Measurements from ENCODE around the gene ALDH3B1. TPM values are rescaled to one million over a fixed set of nuclear protein-coding genes. Genes with fewer than 3 reads are reported as not detected.

The ALDH3B1 gene
- total RNA-seq, 1 donor from 2014 or later = not detected

DNA sequence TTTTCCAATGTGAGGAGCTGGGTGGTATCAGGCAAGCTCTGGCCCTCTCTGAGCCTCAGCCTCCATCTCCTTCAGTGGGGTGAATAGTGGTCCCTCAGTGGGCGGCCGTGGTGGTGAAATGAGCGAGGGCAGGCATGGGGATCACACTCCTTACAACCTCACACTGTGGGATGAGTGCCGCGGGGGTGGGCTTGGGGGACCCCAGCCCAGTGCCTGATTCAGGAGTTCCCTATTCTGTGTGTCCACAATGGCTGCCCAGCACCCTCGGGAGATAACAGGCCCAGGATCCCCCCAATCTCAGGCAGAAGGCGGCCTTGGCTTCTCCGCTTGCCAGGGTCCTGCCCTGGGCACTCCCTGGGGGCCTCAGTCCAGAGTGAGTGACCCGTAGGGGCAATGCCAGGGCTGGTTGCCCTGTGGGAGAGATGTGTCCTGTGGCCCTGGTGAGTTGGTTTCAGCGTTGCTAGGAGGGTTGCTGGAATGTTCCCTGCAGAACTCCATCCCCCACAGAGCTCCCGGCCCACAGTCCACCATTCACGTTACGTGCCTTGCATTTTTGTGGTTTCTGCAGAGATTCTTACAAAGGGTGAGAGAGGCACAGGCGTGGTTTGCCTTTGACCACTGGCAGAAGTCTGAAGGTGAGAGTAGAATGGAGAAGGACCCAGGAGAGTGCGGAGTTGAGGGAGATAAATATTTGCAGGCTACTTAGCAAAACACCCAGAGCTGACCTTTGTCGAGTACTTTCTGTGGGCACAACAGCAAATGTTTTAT, 2.9 kb downstream of the ALDH3B1 start:
- Mint-ChIP-seq H3K36me3 (ENCODE audit: low read depth) (no peaks in the 10 kb centered on the region), H3K4me3 (no peak overlapping the region), H3K9me3 (no peaks in the 10 kb centered on the region), H3K27ac (no peak overlapping the region), H3K27me3 (ENCODE audit: insufficient read depth) (no peaks in the 10 kb centered on the region), H3K4me1 (ENCODE audit: low read depth) (peaks cover 10% of the 10 kb centered on the region)
- no peak for DNase-seq (ENCODE audit: low spot score)
- intact Hi-C loops (cut with micrococcal nuclease) = no loop called here

DNA sequence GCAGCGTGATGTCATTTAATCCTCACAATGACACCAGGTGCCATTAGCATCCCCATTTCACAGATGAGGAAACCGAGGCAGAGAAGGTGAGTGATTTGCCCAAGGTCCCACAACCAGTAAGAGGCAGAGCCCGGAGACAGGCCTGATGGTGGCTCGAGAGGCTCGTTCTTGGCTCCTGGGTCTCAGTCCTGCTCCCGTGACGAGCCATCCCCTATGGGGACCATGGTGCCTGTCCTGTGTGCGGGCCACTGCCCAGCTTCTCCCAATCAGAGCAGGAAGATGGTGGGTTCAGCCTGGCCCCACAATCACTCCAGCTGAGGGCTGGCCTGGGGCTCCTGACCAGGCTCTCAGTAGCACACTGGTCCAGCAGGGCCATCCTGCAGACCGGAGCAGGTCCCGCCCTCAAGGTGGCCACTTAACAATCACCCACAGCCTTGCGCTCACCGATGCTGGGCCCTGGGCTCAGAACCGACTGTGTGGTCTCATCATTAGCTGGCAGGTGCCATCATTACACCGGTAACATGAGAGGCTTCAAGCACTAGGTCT, 3.6 kb downstream of the ALDH3B1 start:
- Mint-ChIP-seq H3K9me3 (no peaks in the 10 kb centered on the region), H3K4me1 (ENCODE audit: low read depth) (peaks cover 10% of the 10 kb centered on the region), H3K27ac (no peak overlapping the region), H3K27me3 (ENCODE audit: insufficient read depth) (no peaks in the 10 kb centered on the region), H3K36me3 (ENCODE audit: low read depth) (no peaks in the 10 kb centered on the region), H3K4me3 (no peak overlapping the region)
- DNase-seq (ENCODE audit: low spot score) = no peak
- intact Hi-C loops (cut with micrococcal nuclease) = no loop called here

DNA sequence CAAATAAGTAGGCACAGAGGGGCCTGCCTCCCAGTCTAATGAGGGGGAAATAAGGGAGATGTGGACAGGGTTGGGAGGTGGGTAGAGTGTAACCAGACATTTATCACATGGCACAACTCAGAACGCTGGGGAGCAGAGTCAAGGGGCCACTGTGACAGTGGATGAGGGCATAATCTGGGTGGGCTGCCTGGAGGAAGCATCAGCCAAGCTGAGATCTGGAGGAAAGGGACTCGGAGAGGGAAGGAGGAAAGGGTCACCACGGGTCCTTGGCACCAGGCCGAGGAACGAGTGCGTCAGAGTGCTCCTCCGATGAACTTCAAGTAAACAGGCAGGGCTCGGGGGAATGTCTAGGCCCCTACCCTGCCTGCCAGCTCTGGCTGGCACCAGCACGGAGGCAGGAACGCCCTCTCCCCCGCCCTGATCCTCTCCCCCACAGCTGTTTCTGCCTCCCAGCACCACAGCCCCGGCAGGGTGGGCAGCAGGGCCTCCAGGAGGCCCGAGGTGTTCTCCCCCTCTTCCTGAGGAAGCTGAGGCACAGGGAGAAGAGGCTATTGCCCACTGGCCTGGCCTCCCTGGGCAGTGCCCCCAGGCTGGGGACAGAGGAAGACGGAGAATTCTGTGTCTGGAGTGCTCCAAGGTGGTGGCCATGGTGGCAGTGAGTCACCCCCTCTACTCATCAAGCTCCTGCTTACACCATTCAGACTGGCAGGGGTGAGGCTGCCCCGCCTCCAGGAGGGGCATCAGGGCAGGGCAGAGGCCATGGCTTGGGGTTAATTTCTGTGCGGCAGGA, 4.2 kb downstream of the ALDH3B1 start:
- intact Hi-C loops (cut with micrococcal nuclease) = no loop called here
- H3K27me3 Mint-ChIP-seq (ENCODE audit: insufficient read depth) = no peaks in the 10 kb centered on the region
- DNase-seq (ENCODE audit: low spot score) = no peak
- H3K4me1 Mint-ChIP-seq (ENCODE audit: low read depth) = peaks cover 3% of the 10 kb centered on the region
- no peak overlapping the region for H3K4me3 Mint-ChIP-seq
- H3K9me3 Mint-ChIP-seq = no peaks in the 10 kb centered on the region
- no peaks in the 10 kb centered on the region for H3K36me3 Mint-ChIP-seq (ENCODE audit: low read depth)
- no peak overlapping the region for H3K27ac Mint-ChIP-seq

DNA sequence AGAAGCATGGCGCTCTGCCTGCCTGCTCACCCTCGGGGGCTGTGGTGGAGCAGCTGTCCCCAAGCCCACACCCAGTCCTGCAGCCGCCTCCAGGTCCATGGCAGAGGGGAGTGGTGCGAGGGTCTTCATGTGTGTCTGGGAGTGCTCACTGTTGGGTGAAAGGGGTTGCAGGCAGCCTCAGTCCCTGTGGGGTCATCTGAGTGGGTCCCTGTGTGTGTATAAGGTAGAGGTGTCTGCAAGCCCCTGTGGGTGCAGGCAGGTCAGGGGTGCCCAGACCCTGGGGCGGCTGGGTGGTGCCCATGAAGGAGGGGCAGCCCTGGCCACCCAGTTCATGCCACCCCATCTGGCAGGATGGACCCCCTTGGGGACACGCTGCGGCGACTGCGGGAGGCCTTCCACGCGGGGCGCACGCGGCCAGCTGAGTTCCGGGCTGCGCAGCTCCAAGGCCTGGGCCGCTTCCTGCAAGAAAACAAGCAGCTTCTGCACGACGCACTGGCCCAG, 4.9 kb downstream of the ALDH3B1 start:
- H3K27ac Mint-ChIP-seq = no peak overlapping the region
- no peaks in the 10 kb centered on the region for H3K36me3 Mint-ChIP-seq (ENCODE audit: low read depth)
- H3K4me3 Mint-ChIP-seq = no peak overlapping the region
- no peaks in the 10 kb centered on the region for H3K4me1 Mint-ChIP-seq (ENCODE audit: low read depth)
- no peaks in the 10 kb centered on the region for H3K9me3 Mint-ChIP-seq
- intact Hi-C loops (cut with micrococcal nuclease) = no loop called here
- DNase-seq (ENCODE audit: low spot score) = no peak
- H3K27me3 Mint-ChIP-seq (ENCODE audit: insufficient read depth) = no peaks in the 10 kb centered on the region

DNA sequence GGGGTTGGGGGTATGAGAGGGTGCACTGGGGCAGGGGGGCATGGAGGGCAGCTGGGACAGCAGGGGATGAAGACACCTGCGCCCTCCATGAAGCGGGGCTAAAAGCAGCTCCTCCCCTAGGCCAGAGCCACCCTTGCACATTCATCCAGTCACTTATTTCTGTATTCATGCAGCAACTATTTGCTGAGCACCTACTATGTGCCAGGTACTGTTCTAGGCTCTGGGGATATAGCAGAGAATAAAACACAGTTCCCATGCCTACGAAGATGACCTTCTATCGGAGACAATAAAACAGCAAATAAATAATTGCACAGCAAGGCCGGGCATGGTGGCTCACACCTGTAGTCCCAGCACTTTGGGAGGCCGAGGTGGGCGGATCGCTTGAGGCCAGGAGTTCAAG, 5.3 kb downstream of the ALDH3B1 start:
- H3K36me3 Mint-ChIP-seq (ENCODE audit: low read depth) = no peaks in the 10 kb centered on the region
- intact Hi-C loops (cut with micrococcal nuclease) = no loop called here
- H3K4me3 Mint-ChIP-seq = no peak overlapping the region
- no peaks in the 10 kb centered on the region for H3K27me3 Mint-ChIP-seq (ENCODE audit: insufficient read depth)
- H3K27ac Mint-ChIP-seq = no peak overlapping the region
- DNase-seq (ENCODE audit: low spot score) = no peak
- no peaks in the 10 kb centered on the region for H3K9me3 Mint-ChIP-seq
- H3K4me1 Mint-ChIP-seq (ENCODE audit: low read depth) = no peaks in the 10 kb centered on the region

DNA sequence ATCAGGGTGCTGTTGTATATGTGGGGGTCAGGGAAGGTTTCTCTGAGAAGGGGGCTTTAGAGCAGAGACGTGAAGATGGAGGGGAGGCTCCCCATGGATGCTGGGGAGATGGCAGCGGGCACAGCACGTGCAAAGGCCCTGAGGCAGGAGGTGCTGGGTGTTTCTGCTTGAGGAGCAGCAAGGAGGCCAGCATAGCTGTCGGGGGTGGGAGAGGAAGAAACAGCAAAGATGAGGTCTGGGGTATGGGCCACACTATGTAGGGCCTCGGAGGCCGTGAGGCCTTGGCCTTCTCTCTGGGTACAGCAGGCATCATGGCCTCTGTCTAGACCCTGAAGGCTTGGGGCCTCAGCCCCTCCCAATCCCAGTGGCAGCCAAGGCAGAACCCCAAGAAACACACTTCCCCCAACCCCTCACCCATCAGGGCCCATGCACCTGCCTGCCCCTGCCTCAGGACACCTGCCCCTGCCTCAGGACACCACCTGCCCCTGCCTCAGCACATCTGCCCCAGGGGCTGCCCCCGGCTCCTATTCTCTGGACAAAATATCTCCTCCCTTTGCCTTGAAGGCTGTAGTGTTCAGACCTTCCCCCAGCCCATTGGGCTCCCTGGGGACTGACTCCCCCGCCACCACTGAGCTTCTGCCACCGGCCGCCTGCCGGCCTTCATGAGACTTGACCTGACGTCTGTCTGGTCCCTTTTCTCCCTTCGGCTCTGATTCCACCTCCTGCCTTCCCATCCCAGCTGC, 6.2 kb downstream of the ALDH3B1 start:
- H3K27ac Mint-ChIP-seq = no peak overlapping the region
- H3K4me3 Mint-ChIP-seq = no peak overlapping the region
- H3K4me1 Mint-ChIP-seq (ENCODE audit: low read depth) = no peaks in the 10 kb centered on the region
- no peaks in the 10 kb centered on the region for H3K36me3 Mint-ChIP-seq (ENCODE audit: low read depth)
- intact Hi-C loops (cut with micrococcal nuclease) = no loop called here
- DNase-seq (ENCODE audit: low spot score) = no peak
- no peaks in the 10 kb centered on the region for H3K9me3 Mint-ChIP-seq
- H3K27me3 Mint-ChIP-seq (ENCODE audit: insufficient read depth) = no peaks in the 10 kb centered on the region

DNA sequence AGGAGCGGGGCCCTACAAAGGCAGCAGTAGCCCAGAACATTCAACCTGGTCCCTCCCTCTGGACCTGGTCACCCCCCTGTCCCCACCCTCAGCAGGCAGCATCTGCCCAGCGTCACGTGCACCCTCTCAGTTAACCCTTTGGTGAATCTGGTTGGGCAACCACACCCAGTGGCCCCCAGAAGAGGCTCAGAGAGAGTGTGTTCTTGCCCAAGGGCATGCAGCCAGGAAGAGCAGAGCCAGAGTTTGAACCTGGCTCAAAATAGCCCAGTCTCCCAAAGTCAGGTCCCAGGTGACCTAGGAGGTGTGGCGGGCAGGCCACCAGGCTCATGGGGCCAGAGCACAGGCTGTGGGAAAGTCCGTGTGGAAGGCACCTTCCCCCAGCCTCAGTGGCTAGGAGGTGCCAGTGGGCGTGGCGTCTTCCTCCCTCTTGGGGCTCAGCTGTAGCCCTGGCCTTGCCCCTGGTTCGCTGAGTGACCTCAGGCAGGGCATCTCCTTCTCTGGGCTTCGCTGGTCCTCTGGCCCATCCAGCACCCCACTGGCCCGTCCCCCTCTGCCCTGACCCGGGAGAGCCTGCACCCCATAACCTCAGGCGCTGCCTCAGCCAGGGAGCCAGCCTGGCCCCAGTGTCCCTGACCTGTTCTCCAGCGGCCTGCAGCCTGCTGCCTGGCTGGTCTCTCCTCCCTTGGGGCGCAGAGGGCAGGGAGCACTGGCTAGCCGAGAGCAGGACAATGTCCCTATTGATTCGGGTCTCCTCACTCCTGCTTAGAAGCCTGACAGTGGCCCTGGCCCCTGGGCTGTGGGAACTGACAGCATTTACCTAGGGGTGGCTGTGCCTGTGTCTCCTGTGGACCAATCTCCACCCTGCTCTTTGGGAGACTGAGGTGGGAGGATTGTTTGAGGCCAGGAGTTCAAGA, 7.0 kb downstream of the ALDH3B1 start:
- Mint-ChIP-seq H3K4me3 (no peak overlapping the region), H3K4me1 (ENCODE audit: low read depth) (no peaks in the 10 kb centered on the region), H3K27me3 (ENCODE audit: insufficient read depth) (no peaks in the 10 kb centered on the region), H3K27ac (no peak overlapping the region), H3K9me3 (no peaks in the 10 kb centered on the region), H3K36me3 (ENCODE audit: low read depth) (no peaks in the 10 kb centered on the region)
- no peak for DNase-seq (ENCODE audit: low spot score)
- intact Hi-C loops (cut with micrococcal nuclease) = no loop called here

DNA sequence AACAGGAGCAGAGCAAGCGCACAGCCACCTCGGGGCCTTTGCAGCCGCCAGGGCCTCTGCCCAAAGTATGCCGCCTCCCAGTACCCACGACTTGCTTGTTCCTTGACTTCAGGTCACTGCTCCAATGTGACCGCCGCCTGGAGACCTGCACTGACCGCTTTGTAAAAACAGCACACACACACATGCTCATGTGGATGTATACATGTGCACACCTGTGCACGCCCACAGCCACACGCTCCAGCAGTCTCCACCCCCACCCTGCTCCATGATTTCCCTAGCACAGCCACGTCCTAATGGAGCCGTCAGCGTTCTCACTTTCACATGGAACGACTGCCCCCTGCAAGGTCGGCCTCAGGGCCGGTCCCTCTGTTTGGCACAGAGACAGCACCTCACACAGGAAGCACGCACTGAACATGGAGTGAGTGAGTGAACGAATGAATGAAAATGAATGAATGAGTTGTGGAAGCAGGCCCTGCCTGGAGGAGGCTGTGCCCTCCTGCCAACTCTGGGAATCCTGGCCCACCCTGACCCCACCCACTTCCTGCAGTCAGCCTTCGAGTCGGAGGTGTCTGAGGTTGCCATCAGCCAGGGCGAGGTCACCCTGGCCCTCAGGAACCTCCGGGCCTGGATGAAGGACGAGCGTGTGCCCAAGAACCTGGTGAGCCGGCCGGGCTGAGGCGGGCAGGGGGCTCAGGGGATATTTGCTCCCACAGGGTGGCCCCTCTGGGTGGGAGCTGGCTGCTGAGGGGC, 8.0 kb downstream of the ALDH3B1 start:
- H3K27ac Mint-ChIP-seq = no peak overlapping the region
- no peaks in the 10 kb centered on the region for H3K36me3 Mint-ChIP-seq (ENCODE audit: low read depth)
- H3K4me1 Mint-ChIP-seq (ENCODE audit: low read depth) = no peaks in the 10 kb centered on the region
- no peak for DNase-seq (ENCODE audit: low spot score)
- intact Hi-C loops (cut with micrococcal nuclease) = no loop called here
- no peaks in the 10 kb centered on the region for H3K27me3 Mint-ChIP-seq (ENCODE audit: insufficient read depth)
- no peak overlapping the region for H3K4me3 Mint-ChIP-seq
- no peaks in the 10 kb centered on the region for H3K9me3 Mint-ChIP-seq

DNA sequence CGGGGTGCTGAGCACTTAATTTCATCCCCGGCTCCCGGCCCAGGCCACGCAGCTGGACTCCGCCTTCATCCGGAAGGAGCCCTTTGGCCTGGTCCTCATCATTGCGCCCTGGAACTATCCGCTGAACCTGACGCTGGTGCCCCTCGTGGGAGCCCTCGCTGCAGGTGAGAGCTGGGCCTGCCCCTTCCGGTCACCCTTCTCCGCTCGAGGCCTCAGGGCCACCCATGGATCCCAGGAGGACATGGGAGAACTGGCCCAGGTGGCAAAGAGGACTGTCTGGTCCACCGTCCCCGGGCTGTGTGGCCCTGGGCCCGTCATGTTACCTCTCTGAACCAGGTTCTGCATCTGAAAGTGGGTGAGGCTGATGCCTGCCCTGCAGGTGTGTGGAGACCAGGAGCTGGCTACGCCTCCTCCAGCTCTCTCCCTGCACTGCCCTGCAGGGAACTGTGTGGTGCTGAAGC, 8.6 kb downstream of the ALDH3B1 start:
- Mint-ChIP-seq H3K4me1 (ENCODE audit: low read depth) (no peaks in the 10 kb centered on the region), H3K27ac (no peak overlapping the region), H3K36me3 (ENCODE audit: low read depth) (no peaks in the 10 kb centered on the region), H3K9me3 (no peaks in the 10 kb centered on the region), H3K4me3 (no peak overlapping the region), H3K27me3 (ENCODE audit: insufficient read depth) (no peaks in the 10 kb centered on the region)
- intact Hi-C loops (cut with micrococcal nuclease) = no loop called here
- no peak for DNase-seq (ENCODE audit: low spot score)

DNA sequence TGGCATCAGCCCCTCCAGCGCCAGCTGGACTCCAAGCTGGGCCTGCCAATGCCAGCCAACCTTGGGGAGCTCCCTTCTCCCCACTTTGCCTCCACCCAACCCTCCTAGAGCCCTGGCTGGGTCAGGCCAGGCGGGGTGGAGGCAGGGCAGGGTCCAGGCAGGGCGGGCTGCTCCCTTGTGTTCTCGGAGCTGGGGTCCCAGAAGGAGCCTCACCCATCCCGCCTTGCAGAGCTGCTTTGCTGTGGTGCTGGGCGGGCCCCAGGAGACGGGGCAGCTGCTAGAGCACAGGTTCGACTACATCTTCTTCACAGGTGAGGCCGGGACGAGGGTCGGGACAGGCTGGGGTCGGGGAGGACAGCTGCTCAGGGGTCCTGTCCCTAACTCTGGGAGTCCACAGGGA, 9.4 kb downstream of the ALDH3B1 start:
- H3K4me3 Mint-ChIP-seq = no peak overlapping the region
- H3K27ac Mint-ChIP-seq = no peak overlapping the region
- H3K36me3 Mint-ChIP-seq (ENCODE audit: low read depth) = no peaks in the 10 kb centered on the region
- H3K4me1 Mint-ChIP-seq (ENCODE audit: low read depth) = no peaks in the 10 kb centered on the region
- no peak for DNase-seq (ENCODE audit: low spot score)
- H3K9me3 Mint-ChIP-seq = no peaks in the 10 kb centered on the region
- H3K27me3 Mint-ChIP-seq (ENCODE audit: insufficient read depth) = peaks cover 2% of the 10 kb centered on the region
- intact Hi-C loops (cut with micrococcal nuclease) = no loop called here

DNA sequence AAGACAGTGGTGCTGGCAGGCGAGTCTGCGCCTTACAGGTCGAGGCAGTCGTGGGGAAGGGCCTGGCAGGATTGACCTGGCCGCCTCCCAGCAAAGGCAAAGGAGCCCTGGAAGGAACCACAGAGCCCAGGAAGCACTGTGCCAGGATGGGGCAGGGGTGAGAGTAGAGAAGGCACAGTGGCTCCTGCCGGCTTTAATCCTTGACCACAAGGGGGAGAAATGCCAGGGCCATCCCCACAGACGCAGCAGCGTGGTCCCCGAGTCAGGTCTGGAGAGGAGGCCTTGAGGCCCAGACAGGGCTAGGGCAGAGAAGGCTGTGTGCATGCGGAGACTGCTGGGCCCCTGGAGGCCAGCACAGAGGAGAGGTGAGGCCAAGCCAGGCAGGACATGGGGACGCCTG, 10.4 kb downstream of the ALDH3B1 start:
- DNase-seq (ENCODE audit: low spot score) = no peak
- H3K27ac Mint-ChIP-seq = no peak overlapping the region
- H3K4me3 Mint-ChIP-seq = no peak overlapping the region
- H3K36me3 Mint-ChIP-seq (ENCODE audit: low read depth) = no peaks in the 10 kb centered on the region
- no peaks in the 10 kb centered on the region for H3K4me1 Mint-ChIP-seq (ENCODE audit: low read depth)
- peaks cover 4% of the 10 kb centered on the region for H3K27me3 Mint-ChIP-seq (ENCODE audit: insufficient read depth)
- intact Hi-C loops (cut with micrococcal nuclease) = no loop called here
- no peaks in the 10 kb centered on the region for H3K9me3 Mint-ChIP-seq
